ENCODE results near the gene HSF4. TPM values are rescaled to one million over a fixed set of nuclear protein-coding genes. Genes with fewer than 3 reads are reported as not detected.

The HSF4 gene
- total and polyA plus RNA-seq, 3 experiments from 2014 or later, result 11.6 to 13.3 TPM; not detected in 1

DNA sequence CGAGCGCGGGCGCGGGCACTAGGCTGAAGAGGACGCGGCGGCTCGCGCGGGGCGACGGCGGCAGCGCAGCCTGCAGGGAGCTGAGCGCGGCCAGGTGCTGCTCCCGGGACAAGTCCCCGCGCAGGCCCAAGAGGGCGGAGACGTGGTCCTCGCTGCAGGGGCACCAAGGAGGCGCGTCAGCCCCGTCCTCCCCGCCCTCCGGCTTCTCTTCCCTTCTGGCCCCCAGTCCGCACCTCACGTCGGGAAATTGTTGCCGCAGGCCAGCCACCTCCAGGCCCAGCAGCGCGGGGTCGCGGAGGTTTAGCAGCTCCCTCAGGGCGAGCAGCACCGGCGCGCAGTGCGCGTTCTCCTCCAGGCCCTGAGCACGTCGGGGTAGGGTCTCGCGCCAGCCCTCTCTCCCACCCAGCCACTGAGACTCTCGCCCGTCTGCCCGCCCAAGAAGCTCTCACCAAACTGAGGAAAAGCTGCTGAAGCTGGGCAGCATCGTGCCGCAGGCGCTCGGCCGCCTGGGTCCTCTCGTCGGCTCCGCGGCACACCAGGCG lies 20.0 kb downstream of the HSF4 start:
- peak overlapping the region in 5 of 7 donors; percentile 48 to 87 (median 71) for H3K4me3 Mint-ChIP-seq
- peaks cover 8 to 19% (median 9%) of the 10 kb centered on the region in 3 donors for H3K4me1 Mint-ChIP-seq
- H3K9me3 Mint-ChIP-seq, result no peaks in the 10 kb centered on the region
- peaks cover 25% of the 10 kb centered on the region for H3K4me1 ChIP-seq (ENCODE audit: insufficient read depth, low read length)
- H3K27me3 Mint-ChIP-seq, result peaks cover 0 to 4% of the 10 kb centered on the region in 2 donors
- H3K36me3 Mint-ChIP-seq, result no peaks in the 10 kb centered on the region
- H3K9me3 ChIP-seq (ENCODE audit: low read length), result no peaks in the 10 kb centered on the region
- H3K27ac Mint-ChIP-seq, result no peak overlapping the region
- H3K27me3 ChIP-seq (ENCODE audit: insufficient read depth, low read length, poor library complexity, severe bottlenecking), result no peaks in the 10 kb centered on the region
- ChIA-PET POLR2A (interaction anchor here (0.7 to 1.4 kb wide), 4 partner anchors 25 to 63 kb away, joined by 3 to 8 read pairs (median 4); partner anchors contain the start of genes FBXL8, FHOD1, SLC9A5 and TRADD), CTCF (interaction anchor here (0.6 to 11.3 kb wide), 25 partner anchors 8 to 289 kb away, joined by 3 to 205 read pairs (median 5); partner anchors contain the start of genes B3GNT9, CES3, FBXL8 and HSF4)
- H3K4me3 ChIP-seq (ENCODE audit: low read length), result peak overlapping the region; percentile 70
- H3K36me3 ChIP-seq (ENCODE audit: insufficient read depth, low read length), result no peaks in the 10 kb centered on the region
- no peak for DNase-seq
- no peak overlapping the region for H3K27ac ChIP-seq (ENCODE audit: low read depth, low read length)

DNA sequence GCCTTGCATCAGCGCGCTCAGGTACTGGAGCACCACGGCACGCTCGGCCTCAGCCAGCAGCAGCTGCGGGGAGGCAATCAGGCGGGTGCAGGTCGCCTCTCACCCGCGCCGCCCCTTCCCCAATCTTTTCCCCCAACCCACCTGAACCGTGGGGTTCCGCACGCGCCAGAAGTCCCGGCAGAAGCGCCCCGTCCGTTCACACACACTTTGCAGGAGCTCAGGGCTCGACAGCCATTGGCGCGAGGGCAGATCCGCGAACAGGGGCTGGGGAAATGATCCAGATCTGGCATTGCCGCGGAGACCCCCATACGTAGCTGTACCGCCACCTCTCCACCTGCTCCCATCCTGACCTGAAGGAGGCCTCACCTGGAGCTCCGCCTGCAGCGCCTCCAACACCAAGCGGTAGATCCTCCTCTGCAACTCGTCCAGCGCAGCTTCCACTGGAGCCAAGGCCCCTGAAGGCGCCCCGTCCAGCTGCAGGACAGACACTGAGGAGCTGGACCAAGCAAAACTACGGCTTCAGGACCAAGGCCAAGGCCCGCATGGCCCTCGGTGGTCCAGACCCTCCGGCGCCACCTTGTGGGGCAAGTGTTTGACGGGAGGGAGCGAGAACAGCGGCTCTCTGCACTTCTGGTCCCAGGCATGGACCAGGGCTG lies 20.6 kb downstream of the HSF4 start:
- Mint-ChIP-seq H3K4me1 (peaks cover 8 to 19% (median 9%) of the 10 kb centered on the region in 3 donors), H3K9me3 (no peaks in the 10 kb centered on the region), H3K27ac (peak overlapping the region; percentile 17 to 94 (median 91)), H3K4me3 (peak overlapping the region; percentile 81 to 93 (median 93)), H3K27me3 (peaks cover 0 to 4% of the 10 kb centered on the region in 2 donors), H3K36me3 (no peaks in the 10 kb centered on the region)
- Histone ChIP-seq H3K36me3 (ENCODE audit: insufficient read depth, low read length) (no peaks in the 10 kb centered on the region), H3K4me3 (ENCODE audit: low read length) (no peak overlapping the region), H3K27ac (ENCODE audit: low read depth, low read length) (no peak overlapping the region), H3K4me1 (ENCODE audit: insufficient read depth, low read length) (peaks cover 25% of the 10 kb centered on the region), H3K27me3 (ENCODE audit: insufficient read depth, low read length, poor library complexity, severe bottlenecking) (no peaks in the 10 kb centered on the region), H3K9me3 (ENCODE audit: low read length) (no peaks in the 10 kb centered on the region)
- peak; percentile 72 to 87 (median 77) for DNase-seq
- ChIA-PET CTCF (interaction anchor here (0.6 to 11.3 kb wide), 27 partner anchors 9 to 297 kb away, joined by 3 to 205 read pairs (median 5); partner anchors contain the start of genes B3GNT9, CES3, FBXL8 and HSF4), POLR2A (interaction anchor here (0.6 to 1.4 kb wide), 8 partner anchors 12 to 1474 kb away, joined by 3 to 8 read pairs (median 3); partner anchors contain the start of genes FBXL8, FHOD1, SLC9A5 and TRADD)

DNA sequence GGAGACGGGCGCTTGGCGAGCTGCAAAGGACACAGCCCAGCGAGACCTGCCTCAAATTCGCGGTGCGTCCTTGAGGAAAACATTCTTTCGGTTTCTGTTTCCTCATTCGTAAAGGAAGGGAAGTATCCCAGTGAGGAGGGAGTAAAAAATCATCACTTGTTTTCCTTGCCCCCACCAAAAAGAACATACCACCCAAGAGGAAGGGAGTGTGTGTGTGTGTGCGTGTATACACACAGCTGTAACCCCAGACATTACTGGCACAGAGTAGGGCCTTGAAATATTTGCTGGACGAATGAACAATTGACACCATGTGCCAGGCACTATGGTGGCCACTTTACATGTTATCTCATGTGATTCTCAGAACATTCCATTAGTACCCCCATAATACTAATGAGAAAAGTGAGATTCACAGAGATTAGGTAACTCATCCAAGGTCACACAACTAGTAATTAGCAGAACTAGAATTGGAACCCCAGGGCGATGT lies 21.1 kb downstream of the HSF4 start:
- Histone ChIP-seq H3K27ac (ENCODE audit: low read depth, low read length) (no peak overlapping the region), H3K27me3 (ENCODE audit: insufficient read depth, low read length, poor library complexity, severe bottlenecking) (no peaks in the 10 kb centered on the region), H3K4me3 (ENCODE audit: low read length) (no peak overlapping the region), H3K36me3 (ENCODE audit: insufficient read depth, low read length) (no peaks in the 10 kb centered on the region), H3K9me3 (ENCODE audit: low read length) (no peaks in the 10 kb centered on the region), H3K4me1 (ENCODE audit: insufficient read depth, low read length) (peaks cover 25% of the 10 kb centered on the region)
- Mint-ChIP-seq H3K4me3 (peak overlapping the region; percentile 81 to 93 (median 93)), H3K9me3 (no peaks in the 10 kb centered on the region), H3K4me1 (peaks cover 8 to 19% (median 9%) of the 10 kb centered on the region in 3 donors), H3K27me3 (peaks cover 0 to 4% of the 10 kb centered on the region in 2 donors), H3K27ac (peak overlapping the region in 5 of 8 donors; percentile 17 to 92 (median 90)), H3K36me3 (no peaks in the 10 kb centered on the region)
- ChIA-PET CTCF (interaction anchor here (0.7 to 11.3 kb wide), 25 partner anchors 9 to 296 kb away, joined by 3 to 205 read pairs (median 5); partner anchors contain the start of genes B3GNT9, CES3, FBXL8 and HSF4), POLR2A (interaction anchor here (0.6 to 1.4 kb wide), 8 partner anchors 12 to 1473 kb away, joined by 3 to 8 read pairs (median 3); partner anchors contain the start of genes FBXL8, FHOD1, SLC9A5 and TRADD)
- no peak for DNase-seq

DNA sequence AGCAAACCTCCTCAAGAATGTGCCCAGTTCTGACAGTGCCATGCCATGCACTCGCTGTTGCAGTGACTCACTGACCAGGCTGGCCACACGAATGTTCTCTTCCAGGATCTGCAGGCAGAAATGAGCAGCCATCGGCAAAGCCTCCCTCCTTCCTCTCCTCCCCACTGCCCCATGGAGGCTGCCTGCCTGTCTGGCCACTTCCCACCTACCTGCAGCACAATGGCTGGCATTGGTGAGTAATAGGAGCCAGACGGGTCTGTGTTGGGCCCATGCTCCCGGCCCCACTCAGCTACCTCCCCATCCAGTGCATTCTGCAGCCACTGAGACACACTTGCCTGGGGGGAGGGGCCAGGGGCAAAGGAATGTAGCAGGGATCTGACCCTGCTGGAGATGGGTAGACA lies 22.0 kb downstream of the HSF4 start:
- H3K27ac Mint-ChIP-seq, result no peak overlapping the region
- ChIA-PET POLR2A (interaction anchor here (0.8 kb wide), 1 partner anchor 16 kb away, joined by 3 read pairs; the partner anchor contains the start of gene NOL3), CTCF (interaction anchor here (1.0 to 11.3 kb wide), 4 partner anchors 10 to 356 kb away, joined by 3 to 205 read pairs (median 14); partner anchors contain the start of genes B3GNT9, FBXL8, HSF4 and NAE1)
- DNase-seq, result no peak
- peaks cover 0 to 4% of the 10 kb centered on the region in 2 donors for H3K27me3 Mint-ChIP-seq
- no peaks in the 10 kb centered on the region for H3K9me3 Mint-ChIP-seq
- peaks cover 29% of the 10 kb centered on the region for H3K4me1 ChIP-seq (ENCODE audit: insufficient read depth, low read length)
- no peak overlapping the region for H3K4me3 ChIP-seq (ENCODE audit: low read length)
- peaks cover 11 to 22% (median 13%) of the 10 kb centered on the region in 3 donors for H3K4me1 Mint-ChIP-seq
- H3K9me3 ChIP-seq (ENCODE audit: low read length), result no peaks in the 10 kb centered on the region
- H3K27me3 ChIP-seq (ENCODE audit: insufficient read depth, low read length, poor library complexity, severe bottlenecking), result no peaks in the 10 kb centered on the region
- no peaks in the 10 kb centered on the region for H3K36me3 Mint-ChIP-seq
- H3K4me3 Mint-ChIP-seq, result peak overlapping the region in 3 of 7 donors; percentile 6 to 34 (median 24)
- no peak overlapping the region for H3K27ac ChIP-seq (ENCODE audit: low read depth, low read length)
- no peaks in the 10 kb centered on the region for H3K36me3 ChIP-seq (ENCODE audit: insufficient read depth, low read length)

DNA sequence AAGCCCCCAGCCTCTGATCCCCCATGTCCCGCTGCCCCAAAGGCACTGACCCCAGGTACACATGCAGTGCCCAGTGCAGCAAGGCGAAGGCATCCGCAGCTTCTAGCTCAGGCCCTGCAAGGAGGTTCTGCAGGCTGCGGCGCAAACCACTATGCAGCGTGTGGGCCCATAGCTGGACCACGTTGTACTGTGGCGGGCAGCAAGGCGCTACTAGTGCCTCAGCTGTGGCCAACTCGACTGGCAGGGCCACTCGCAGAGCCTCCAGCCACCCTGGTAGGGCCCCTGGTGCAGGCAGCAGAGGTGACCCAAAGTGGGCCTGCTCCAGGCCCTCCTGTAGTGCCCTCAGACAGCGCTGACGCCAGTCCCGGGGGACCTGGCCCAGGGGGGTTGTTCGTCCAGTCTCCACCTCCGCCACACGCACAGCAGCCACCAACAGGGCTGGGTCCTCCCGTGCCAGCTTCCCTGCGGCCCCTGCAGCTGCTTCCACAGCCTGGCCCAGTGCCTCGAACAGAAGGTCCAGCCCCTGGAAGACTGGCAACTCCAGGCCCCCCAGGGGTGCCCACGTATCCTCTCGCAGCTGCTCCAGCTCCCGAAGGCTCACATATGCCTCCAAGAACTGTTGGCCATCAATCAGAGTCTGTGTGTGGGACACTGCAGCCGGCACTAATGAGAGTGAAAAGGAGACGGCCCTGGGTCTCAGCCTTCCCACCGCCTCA lies 22.8 kb downstream of the HSF4 start:
- Mint-ChIP-seq H3K27ac (no peak overlapping the region), H3K9me3 (no peaks in the 10 kb centered on the region), H3K4me3 (no peak overlapping the region), H3K27me3 (peaks cover 0 to 4% of the 10 kb centered on the region in 2 donors), H3K36me3 (peaks cover 0 to 2% (median 0%) of the 10 kb centered on the region in 3 donors), H3K4me1 (peaks cover 15 to 28% (median 18%) of the 10 kb centered on the region in 3 donors)
- no peak for DNase-seq
- POLR2A ChIA-PET, result no interaction called here
- H3K27ac ChIP-seq (ENCODE audit: low read depth, low read length), result no peak overlapping the region
- H3K27me3 ChIP-seq (ENCODE audit: insufficient read depth, low read length, poor library complexity, severe bottlenecking), result no peaks in the 10 kb centered on the region
- H3K4me3 ChIP-seq (ENCODE audit: low read length), result no peak overlapping the region
- CTCF ChIA-PET, result interaction anchor here (1.0 to 11.3 kb wide), 2 partner anchors 29 to 357 kb away, joined by 3 to 205 read pairs; partner anchors contain the start of genes B3GNT9, FBXL8, HSF4 and NAE1
- peaks cover 33% of the 10 kb centered on the region for H3K4me1 ChIP-seq (ENCODE audit: insufficient read depth, low read length)
- H3K9me3 ChIP-seq (ENCODE audit: low read length), result no peaks in the 10 kb centered on the region
- no peaks in the 10 kb centered on the region for H3K36me3 ChIP-seq (ENCODE audit: insufficient read depth, low read length)

DNA sequence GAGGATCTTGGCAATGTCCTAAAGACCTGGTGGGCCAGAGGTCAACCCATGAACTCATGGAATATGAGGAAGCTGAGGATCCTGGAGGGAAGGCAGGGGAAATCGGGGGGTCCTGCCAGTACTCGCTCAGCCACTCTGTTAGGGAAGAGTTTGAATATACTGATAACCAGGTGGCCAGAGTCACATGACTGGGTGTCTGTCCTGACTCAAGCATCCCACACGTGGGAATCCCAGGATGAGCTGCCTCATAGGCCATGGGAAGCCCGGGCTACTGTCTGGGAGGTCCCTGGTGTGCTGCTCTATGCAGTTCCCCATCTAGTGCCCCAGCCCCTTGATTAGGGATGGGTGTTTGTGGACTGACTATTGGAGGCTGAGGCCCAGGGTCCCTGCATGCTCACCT lies 23.8 kb downstream of the HSF4 start:
- Histone ChIP-seq H3K4me3 (ENCODE audit: low read length) (no peak overlapping the region), H3K9me3 (ENCODE audit: low read length) (no peaks in the 10 kb centered on the region), H3K27me3 (ENCODE audit: insufficient read depth, low read length, poor library complexity, severe bottlenecking) (no peaks in the 10 kb centered on the region), H3K36me3 (ENCODE audit: insufficient read depth, low read length) (no peaks in the 10 kb centered on the region), H3K4me1 (ENCODE audit: insufficient read depth, low read length) (peaks cover 36% of the 10 kb centered on the region), H3K27ac (ENCODE audit: low read depth, low read length) (no peak overlapping the region)
- POLR2A ChIA-PET, result no interaction called here
- Mint-ChIP-seq H3K27me3 (peaks cover 0 to 4% of the 10 kb centered on the region in 2 donors), H3K36me3 (peaks cover 0 to 8% (median 0%) of the 10 kb centered on the region in 3 donors), H3K4me1 (peaks cover 22 to 38% (median 28%) of the 10 kb centered on the region in 3 donors), H3K4me3 (peak overlapping the region in 1 of 7 donors; percentile 62), H3K27ac (peak overlapping the region in 1 of 8 donors; percentile 74), H3K9me3 (no peaks in the 10 kb centered on the region)
- no peak for DNase-seq
- CTCF ChIA-PET, result interaction anchor here (1.0 to 11.3 kb wide), 3 partner anchors 9 to 30 kb away, joined by 3 to 205 read pairs (median 3); partner anchors contain the start of genes B3GNT9, FBXL8, HSF4 and TRADD

DNA sequence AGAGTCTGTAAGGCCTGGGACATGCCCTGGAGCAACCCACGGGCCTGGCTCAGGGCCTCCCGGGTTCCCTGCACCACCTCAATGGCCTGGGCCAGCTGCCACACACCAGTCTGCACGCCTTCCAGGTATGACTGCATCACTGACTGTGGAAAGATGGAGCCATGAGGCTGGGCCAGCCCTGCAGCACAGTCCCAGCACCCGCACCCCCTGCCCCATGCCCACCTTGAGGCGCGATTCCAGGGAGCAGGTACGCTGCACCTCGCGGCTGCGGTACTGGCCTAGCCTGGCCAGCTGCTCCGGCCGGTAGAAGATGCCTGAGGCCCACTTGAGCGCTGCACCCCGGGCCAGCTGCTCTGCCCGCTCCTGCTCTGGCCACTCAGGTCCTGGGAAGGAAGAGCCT lies 24.3 kb downstream of the HSF4 start:
- no peak overlapping the region for H3K4me3 ChIP-seq (ENCODE audit: low read length)
- Mint-ChIP-seq H3K36me3 (peaks cover 0 to 12% (median 0%) of the 10 kb centered on the region in 3 donors), H3K4me3 (no peak overlapping the region), H3K27ac (no peak overlapping the region), H3K9me3 (no peaks in the 10 kb centered on the region), H3K4me1 (peaks cover 27 to 43% (median 33%) of the 10 kb centered on the region in 3 donors), H3K27me3 (peaks cover 0 to 4% of the 10 kb centered on the region in 2 donors)
- H3K4me1 ChIP-seq (ENCODE audit: insufficient read depth, low read length), result peaks cover 40% of the 10 kb centered on the region
- CTCF ChIA-PET, result interaction anchor here (1.0 to 11.3 kb wide), 3 partner anchors 9 to 30 kb away, joined by 3 to 205 read pairs (median 3); partner anchors contain the start of genes B3GNT9, FBXL8, HSF4 and TRADD
- POLR2A ChIA-PET, result no interaction called here
- H3K27ac ChIP-seq (ENCODE audit: low read depth, low read length), result no peak overlapping the region
- H3K9me3 ChIP-seq (ENCODE audit: low read length), result no peaks in the 10 kb centered on the region
- H3K36me3 ChIP-seq (ENCODE audit: insufficient read depth, low read length), result no peaks in the 10 kb centered on the region
- H3K27me3 ChIP-seq (ENCODE audit: insufficient read depth, low read length, poor library complexity, severe bottlenecking), result no peaks in the 10 kb centered on the region
- no peak for DNase-seq
